HepG2 (cell line): ENCODE measurements around the gene IKZF3. TPM values are rescaled to one million over a fixed set of nuclear protein-coding genes. Genes with fewer than 3 reads are reported as not detected.

Experiments
- NR2F6 ChIP-seq, 2 experiments: IDR thresholded peaks; 2 replicates each; pipeline ENCODE4 v1.6.1; 2016; ENCODE audit warnings: antibody characterized with exemption in 1 of 2, mild to moderate bottlenecking in 1 of 2
- ZNF570 ChIP-seq: sonication (generic); formaldehyde crosslinking; IDR thresholded peaks from 2 replicates; pipeline ENCODE4 v1.4.0; 2020; ENCODE audit warnings: mild to moderate bottlenecking, missing genetic modification reagents, borderline replicate concordance
- ZNF773 ChIP-seq: sonication (generic); formaldehyde crosslinking; IDR thresholded peaks from 2 replicates; pipeline ENCODE4 v1.4.0; 2020; ENCODE audit warnings: missing genetic modification reagents, borderline replicate concordance
- ZNF83 ChIP-seq: sonication (generic); formaldehyde crosslinking; IDR thresholded peaks from 2 replicates; pipeline ENCODE4 v1.4.0; 2020; ENCODE audit warnings: missing genetic modification reagents, mild to moderate bottlenecking, borderline replicate concordance
- ZNF891 ChIP-seq: sonication (generic); formaldehyde crosslinking; IDR thresholded peaks from 2 replicates; pipeline ENCODE4 v1.5.0; 2020; ENCODE audit warnings: mild to moderate bottlenecking, missing genetic modification reagents
- polyA plus RNA-seq, 8 experiments: library from polyadenylated mRNA; depleted of rRNA in 3 of 8; stranded (reverse) in 7 of 8; unstranded in 1 of 8; fragments of >200 nt; fragmentation: Illumina TruSeq in 4 of 8; extraction: Trizol in 4 of 8; gene quantifications; 2 replicates each; pipeline versions ENCODE4 v1.2.1 to v1.2.3, GENCODE V29; 2011 to 2016; ENCODE audit warnings: low read depth in 4 of 8, missing spikeins in 1 of 8, mixed read lengths in 1 of 8; ENCODE audit not compliant: insufficient read depth in 1 of 8
- total RNA-seq, 5 experiments: library from RNA; depleted of rRNA; stranded (reverse); fragments of >200 nt; fragmentation: Illumina TruSeq; extraction: Trizol; gene quantifications; 2 replicates each; pipeline ENCODE4 v1.2.3, GENCODE V29; 2016; ENCODE audit warnings: low read depth in 1 of 5
- TF ChIP-seq, protein P1 (sequence below): sonication (generic); formaldehyde crosslinking; IDR thresholded peaks from one replicate; pipeline ENCODE4 v1.5.1; 2020; ENCODE audit warnings: mild to moderate bottlenecking, missing genetic modification reagents; ENCODE audit errors: not compliant biosample characterization
- TF ChIP-seq, protein P2 (sequence below): sonication (generic); formaldehyde crosslinking; IDR thresholded peaks from 2 replicates; pipeline ENCODE4 v1.8.0; 2022; ENCODE audit warnings: mild to moderate bottlenecking, missing genetic modification reagents, moderate library complexity
- TF ChIP-seq, protein P3 (sequence below): sonication (generic); formaldehyde crosslinking; IDR thresholded peaks from 2 replicates; pipeline ENCODE4 v1.8.1; 2023; ENCODE audit warnings: missing genetic modification reagents, inconsistent platforms, borderline replicate concordance
- TF ChIP-seq, protein P4 (sequence below): sonication (generic); formaldehyde crosslinking; IDR thresholded peaks from 2 replicates; pipeline ENCODE4 v1.5.0; 2020; ENCODE audit warnings: mild to moderate bottlenecking, missing genetic modification reagents
- TF ChIP-seq, protein P5 (sequence below): sonication (generic); formaldehyde crosslinking; IDR thresholded peaks from 2 replicates; pipeline ENCODE4 v1.8.0; 2022; ENCODE audit warnings: mild to moderate bottlenecking, missing genetic modification reagents
- TF ChIP-seq, protein P6 (sequence below): sonication (generic); formaldehyde crosslinking; IDR thresholded peaks from 2 replicates; pipeline ENCODE4 v1.4.0; 2020; ENCODE audit warnings: missing genetic modification reagents, borderline replicate concordance

IKZF3 gene
- total and polyA plus RNA-seq, 2 of the 13 experiments (the other 11 are each of a cell fraction or from before 2014, with no cell fraction given) = not detected

DNA sequence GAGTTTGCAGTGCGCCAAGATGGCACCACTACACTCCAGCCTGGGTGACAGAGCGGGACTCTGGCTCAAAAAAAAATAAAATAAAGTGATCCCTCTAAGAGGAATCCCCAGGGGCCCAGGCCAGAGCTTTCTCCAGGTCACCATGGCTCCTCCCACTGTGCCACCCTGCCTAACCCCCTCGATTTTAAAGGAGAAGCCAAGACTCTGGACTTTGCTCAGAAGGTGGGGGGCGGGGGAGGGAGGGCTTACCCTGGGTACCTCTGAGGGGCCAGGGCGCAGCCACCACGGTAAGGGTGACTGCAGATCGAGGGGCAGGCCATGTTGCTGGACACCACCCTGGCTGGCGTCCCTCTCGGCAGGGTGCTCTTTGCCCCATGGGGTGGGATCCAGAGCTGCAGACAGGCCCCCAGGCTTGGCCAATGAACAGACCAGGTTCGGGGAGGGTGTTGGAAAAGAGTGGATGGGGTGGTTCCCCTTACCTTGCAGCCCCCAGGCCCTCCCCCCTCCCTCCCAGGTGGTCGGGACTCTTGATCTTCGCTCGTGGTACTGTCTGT lies 126.8 kb downstream of the IKZF3 start (continued):
- TF ChIP-seq, protein P1, sequence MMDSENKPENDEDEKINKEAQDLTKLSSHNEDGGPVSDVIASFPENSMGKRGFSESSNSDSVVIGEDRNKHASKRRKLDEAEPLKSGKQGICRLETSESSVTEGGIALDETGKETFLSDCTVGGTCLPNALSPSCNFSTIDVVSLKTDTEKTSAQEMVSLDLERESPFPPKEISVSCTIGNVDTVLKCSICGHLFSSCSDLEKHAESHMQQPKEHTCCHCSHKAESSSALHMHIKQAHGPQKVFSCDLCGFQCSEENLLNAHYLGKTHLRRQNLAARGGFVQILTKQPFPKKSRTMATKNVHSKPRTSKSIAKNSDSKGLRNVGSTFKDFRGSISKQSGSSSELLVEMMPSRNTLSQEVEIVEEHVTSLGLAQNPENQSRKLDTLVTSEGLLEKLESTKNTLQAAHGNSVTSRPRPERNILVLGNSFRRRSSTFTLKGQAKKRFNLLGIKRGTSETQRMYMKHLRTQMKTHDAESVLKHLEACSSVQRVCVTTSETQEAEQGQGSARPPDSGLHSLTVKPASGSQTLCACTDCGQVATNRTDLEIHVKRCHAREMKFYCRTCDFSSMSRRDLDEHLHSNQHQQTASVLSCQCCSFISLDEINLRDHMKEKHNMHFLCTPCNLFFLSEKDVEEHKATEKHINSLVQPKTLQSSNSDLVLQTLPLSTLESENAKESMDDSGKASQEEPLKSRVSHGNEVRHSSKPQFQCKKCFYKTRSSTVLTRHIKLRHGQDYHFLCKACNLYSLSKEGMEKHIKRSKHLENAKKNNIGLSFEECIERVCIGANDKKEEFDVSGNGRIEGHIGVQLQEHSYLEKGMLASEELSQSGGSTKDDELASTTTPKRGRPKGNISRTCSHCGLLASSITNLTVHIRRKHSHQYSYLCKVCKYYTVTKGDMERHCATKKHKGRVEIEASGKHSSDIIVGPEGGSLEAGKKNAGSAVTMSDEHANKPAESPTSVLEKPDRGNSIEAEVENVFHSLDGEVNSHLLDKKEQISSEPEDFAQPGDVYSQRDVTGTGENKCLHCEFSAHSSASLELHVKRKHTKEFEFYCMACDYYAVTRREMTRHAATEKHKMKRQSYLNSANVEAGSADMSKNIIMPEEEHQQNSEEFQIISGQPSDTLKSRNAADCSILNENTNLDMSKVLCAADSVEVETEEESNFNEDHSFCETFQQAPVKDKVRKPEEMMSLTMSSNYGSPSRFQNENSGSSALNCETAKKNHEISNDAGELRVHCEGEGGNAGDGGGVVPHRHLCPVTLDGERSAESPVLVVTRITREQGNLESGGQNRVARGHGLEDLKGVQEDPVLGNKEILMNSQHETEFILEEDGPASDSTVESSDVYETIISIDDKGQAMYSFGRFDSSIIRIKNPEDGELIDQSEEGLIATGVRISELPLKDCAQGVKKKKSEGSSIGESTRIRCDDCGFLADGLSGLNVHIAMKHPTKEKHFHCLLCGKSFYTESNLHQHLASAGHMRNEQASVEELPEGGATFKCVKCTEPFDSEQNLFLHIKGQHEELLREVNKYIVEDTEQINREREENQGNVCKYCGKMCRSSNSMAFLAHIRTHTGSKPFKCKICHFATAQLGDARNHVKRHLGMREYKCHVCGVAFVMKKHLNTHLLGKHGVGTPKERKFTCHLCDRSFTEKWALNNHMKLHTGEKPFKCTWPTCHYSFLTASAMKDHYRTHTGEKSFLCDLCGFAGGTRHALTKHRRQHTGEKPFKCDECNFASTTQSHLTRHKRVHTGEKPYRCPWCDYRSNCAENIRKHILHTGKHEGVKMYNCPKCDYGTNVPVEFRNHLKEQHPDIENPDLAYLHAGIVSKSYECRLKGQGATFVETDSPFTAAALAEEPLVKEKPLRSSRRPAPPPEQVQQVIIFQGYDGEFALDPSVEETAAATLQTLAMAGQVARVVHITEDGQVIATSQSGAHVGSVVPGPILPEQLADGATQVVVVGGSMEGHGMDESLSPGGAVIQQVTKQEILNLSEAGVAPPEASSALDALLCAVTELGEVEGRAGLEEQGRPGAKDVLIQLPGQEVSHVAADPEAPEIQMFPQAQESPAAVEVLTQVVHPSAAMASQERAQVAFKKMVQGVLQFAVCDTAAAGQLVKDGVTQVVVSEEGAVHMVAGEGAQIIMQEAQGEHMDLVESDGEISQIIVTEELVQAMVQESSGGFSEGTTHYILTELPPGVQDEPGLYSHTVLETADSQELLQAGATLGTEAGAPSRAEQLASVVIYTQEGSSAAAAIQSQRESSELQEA (CRISPR knock-in tag) = no peak
- TF ChIP-seq, protein P2, sequence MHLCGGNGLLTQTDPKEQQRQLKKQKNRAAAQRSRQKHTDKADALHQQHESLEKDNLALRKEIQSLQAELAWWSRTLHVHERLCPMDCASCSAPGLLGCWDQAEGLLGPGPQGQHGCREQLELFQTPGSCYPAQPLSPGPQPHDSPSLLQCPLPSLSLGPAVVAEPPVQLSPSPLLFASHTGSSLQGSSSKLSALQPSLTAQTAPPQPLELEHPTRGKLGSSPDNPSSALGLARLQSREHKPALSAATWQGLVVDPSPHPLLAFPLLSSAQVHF (CRISPR knock-in tag) = no peak
- TF ChIP-seq, protein P3, sequence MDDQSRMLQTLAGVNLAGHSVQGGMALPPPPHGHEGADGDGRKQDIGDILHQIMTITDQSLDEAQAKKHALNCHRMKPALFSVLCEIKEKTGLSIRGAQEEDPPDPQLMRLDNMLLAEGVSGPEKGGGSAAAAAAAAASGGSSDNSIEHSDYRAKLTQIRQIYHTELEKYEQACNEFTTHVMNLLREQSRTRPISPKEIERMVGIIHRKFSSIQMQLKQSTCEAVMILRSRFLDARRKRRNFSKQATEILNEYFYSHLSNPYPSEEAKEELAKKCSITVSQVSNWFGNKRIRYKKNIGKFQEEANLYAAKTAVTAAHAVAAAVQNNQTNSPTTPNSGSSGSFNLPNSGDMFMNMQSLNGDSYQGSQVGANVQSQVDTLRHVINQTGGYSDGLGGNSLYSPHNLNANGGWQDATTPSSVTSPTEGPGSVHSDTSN (CRISPR knock-in tag) = no peak
- TF ChIP-seq, protein P4, sequence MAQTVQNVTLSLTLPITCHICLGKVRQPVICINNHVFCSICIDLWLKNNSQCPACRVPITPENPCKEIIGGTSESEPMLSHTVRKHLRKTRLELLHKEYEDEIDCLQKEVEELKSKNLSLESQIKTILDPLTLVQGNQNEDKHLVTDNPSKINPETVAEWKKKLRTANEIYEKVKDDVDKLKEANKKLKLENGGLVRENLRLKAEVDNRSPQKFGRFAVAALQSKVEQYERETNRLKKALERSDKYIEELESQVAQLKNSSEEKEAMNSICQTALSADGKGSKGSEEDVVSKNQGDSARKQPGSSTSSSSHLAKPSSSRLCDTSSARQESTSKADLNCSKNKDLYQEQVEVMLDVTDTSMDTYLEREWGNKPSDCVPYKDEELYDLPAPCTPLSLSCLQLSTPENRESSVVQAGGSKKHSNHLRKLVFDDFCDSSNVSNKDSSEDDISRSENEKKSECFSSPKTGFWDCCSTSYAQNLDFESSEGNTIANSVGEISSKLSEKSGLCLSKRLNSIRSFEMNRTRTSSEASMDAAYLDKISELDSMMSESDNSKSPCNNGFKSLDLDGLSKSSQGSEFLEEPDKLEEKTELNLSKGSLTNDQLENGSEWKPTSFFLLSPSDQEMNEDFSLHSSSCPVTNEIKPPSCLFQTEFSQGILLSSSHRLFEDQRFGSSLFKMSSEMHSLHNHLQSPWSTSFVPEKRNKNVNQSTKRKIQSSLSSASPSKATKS = no peak
- TF ChIP-seq, protein P5, sequence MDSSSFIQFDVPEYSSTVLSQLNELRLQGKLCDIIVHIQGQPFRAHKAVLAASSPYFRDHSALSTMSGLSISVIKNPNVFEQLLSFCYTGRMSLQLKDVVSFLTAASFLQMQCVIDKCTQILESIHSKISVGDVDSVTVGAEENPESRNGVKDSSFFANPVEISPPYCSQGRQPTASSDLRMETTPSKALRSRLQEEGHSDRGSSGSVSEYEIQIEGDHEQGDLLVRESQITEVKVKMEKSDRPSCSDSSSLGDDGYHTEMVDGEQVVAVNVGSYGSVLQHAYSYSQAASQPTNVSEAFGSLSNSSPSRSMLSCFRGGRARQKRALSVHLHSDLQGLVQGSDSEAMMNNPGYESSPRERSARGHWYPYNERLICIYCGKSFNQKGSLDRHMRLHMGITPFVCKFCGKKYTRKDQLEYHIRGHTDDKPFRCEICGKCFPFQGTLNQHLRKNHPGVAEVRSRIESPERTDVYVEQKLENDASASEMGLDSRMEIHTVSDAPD (CRISPR knock-in tag) = no peak
- TF ChIP-seq ZNF83 (CRISPR knock-in tag) (no peak), NR2F6 (IDR thresholded peaks at IDR 0.05) (no peak), NR2F6 (CRISPR knock-in tag; IDR thresholded peaks at IDR 0.05) (peak; percentile 34; the same call in 1 of the 2 replicates), ZNF570 (no peak), ZNF773 (CRISPR knock-in tag) (no peak), ZNF891 (CRISPR knock-in tag) (no peak)
- TF ChIP-seq, protein P6, sequence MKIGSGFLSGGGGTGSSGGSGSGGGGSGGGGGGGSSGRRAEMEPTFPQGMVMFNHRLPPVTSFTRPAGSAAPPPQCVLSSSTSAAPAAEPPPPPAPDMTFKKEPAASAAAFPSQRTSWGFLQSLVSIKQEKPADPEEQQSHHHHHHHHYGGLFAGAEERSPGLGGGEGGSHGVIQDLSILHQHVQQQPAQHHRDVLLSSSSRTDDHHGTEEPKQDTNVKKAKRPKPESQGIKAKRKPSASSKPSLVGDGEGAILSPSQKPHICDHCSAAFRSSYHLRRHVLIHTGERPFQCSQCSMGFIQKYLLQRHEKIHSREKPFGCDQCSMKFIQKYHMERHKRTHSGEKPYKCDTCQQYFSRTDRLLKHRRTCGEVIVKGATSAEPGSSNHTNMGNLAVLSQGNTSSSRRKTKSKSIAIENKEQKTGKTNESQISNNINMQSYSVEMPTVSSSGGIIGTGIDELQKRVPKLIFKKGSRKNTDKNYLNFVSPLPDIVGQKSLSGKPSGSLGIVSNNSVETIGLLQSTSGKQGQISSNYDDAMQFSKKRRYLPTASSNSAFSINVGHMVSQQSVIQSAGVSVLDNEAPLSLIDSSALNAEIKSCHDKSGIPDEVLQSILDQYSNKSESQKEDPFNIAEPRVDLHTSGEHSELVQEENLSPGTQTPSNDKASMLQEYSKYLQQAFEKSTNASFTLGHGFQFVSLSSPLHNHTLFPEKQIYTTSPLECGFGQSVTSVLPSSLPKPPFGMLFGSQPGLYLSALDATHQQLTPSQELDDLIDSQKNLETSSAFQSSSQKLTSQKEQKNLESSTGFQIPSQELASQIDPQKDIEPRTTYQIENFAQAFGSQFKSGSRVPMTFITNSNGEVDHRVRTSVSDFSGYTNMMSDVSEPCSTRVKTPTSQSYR (CRISPR knock-in tag) = no peak; the same call in 1 of the 2 replicates
